Measurements from ENCODE around the gene LAMC2. TPM values are rescaled to one million over a fixed set of nuclear protein-coding genes. Genes with fewer than 3 reads are reported as not detected.

Gene LAMC2
- total and polyA plus RNA-seq, 2 of the 8 experiments (the other 6 are each of a cell fraction or from before 2014, with no cell fraction given) = 4.6 to 12.9 TPM

DNA sequence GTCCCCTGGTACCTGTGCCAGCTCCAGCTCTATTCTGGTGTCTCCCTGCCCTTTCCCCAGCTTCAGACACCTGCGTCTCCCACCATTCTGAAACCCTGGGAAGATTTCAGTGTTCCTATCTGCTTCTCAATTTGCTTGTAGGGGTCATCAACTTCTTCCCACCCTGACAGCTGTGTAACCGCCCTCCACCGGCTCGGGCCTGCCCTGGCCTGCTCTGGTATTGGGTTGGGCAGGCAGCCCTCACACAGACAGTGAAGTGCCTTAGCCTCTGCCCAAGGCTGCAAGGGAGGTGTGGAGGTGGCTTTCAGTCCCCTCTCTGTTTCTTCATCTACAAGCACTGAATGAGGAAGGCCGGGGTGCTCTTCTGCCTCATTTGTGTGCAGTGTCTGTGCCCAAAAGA lies 97.2 kb downstream of the LAMC2 start (continued):
- TF ChIP-seq TAF7 (optimal IDR thresholded peaks at IDR 0.05; ENCODE audit: borderline replicate concordance, low read depth, low read length) (no peak), CHD1 (IDR thresholded peaks at IDR 0.05; ENCODE audit: low read depth, low read length) (no peak), SAP30 (IDR thresholded peaks at IDR 0.05; ENCODE audit: insufficient read depth, insufficient replicate concordance, low read length) (no peak), RXRA (IDR thresholded peaks at IDR 0.05; ENCODE audit: insufficient read depth, low read depth, low read length) (no peak), CBX5 (IDR thresholded peaks at IDR 0.05; ENCODE audit: low read depth, low read length) (no peak)
